Neural cell (in vitro differentiated cells): ENCODE results near the gene DENND5B. TPM values are rescaled to one million over a fixed set of nuclear protein-coding genes. Genes with fewer than 3 reads are reported as not detected.

Source experiments
- H2AFZ ChIP-seq: fragments of 200-600, 300-800 bp; sonication (generic), shearing (Covaris generic); 2 replicates; pipeline ENCODE4 v1.6.0; 2014; ENCODE audit warnings: low read depth, mild to moderate bottlenecking, antibody characterized with exemption, low read length, moderate library complexity
- H3F3A ChIP-seq: fragments of 200-600 bp; shearing (Covaris generic); 2 replicates; pipeline ENCODE4 v1.6.1; 2016; ENCODE audit warnings: mild to moderate bottlenecking, moderate library complexity, mixed read lengths, antibody characterized with exemption, low read length; ENCODE audit not compliant: insufficient read depth, poor library complexity, severe bottlenecking
- H3K27ac ChIP-seq: fragments of 200-600, 300-800 bp; sonication (generic), shearing (Covaris generic); 2 replicates; pipeline ENCODE4 v1.5.1; 2014; ENCODE audit warnings: mild to moderate bottlenecking, low read length, moderate library complexity
- H3K27me3 ChIP-seq: fragments of 300-800, 200-600 bp; sonication (generic), shearing (Covaris generic); 2 replicates; pipeline ENCODE4 v1.6.0; 2014; ENCODE audit warnings: mild to moderate bottlenecking, low read depth, low read length, moderate library complexity; ENCODE audit not compliant: insufficient read depth
- H3K36me3 ChIP-seq: fragments of 300-800, 200-600 bp; sonication (generic), shearing (Covaris generic); 2 replicates; pipeline ENCODE4 v1.5.1; 2014; ENCODE audit warnings: mild to moderate bottlenecking, antibody characterized with exemption, low read length, moderate library complexity; ENCODE audit not compliant: insufficient read depth
- H3K4me2 ChIP-seq: fragments of 300-800, 200-600 bp; sonication (generic), shearing (Covaris generic); 2 replicates; pipeline ENCODE4 v1.6.0; 2014; ENCODE audit warnings: mild to moderate bottlenecking, low read length
- H3K4me3 ChIP-seq: fragments of 300-800, 200-600 bp; sonication (generic), shearing (Covaris generic); 2 replicates; pipeline ENCODE4 v1.5.1; 2014; ENCODE audit warnings: mild to moderate bottlenecking, low read length, moderate library complexity
- H3K79me2 ChIP-seq: fragments of 200-600 bp; shearing (Covaris generic); replicated peaks from 2 replicates; pipeline ENCODE4 v1.6.0; 2014; ENCODE audit warnings: mild to moderate bottlenecking, low read length, moderate library complexity; ENCODE audit not compliant: insufficient read depth
- H3K9ac ChIP-seq: fragments of 300-800, 200-600 bp; sonication (generic), shearing (Covaris generic); 2 replicates; pipeline ENCODE4 v1.6.1; 2016; ENCODE audit warnings: mild to moderate bottlenecking, low read length, mixed read lengths
- H3K9me2 ChIP-seq: fragments of 200-600 bp; shearing (Covaris generic); 2 replicates; pipeline ENCODE4 v1.6.1; 2016; ENCODE audit warnings: mild to moderate bottlenecking, low read length, mixed read lengths; ENCODE audit not compliant: insufficient read depth
- H3K9me3 ChIP-seq: fragments of 200-600, 300-800 bp; sonication (generic), shearing (Covaris generic); 2 replicates; pipeline ENCODE4 v1.6.1; 2016; ENCODE audit warnings: mild to moderate bottlenecking, mixed run types, low read length, moderate library complexity, mixed read lengths
- H4K20me1 ChIP-seq: fragments of 200-600 bp; shearing (Covaris generic); 2 replicates; pipeline ENCODE4 v1.6.1; 2016; ENCODE audit warnings: mild to moderate bottlenecking, mixed run types; ENCODE audit not compliant: insufficient read depth
- CTCF ChIP-seq: fragments of 450-650 bp; IDR thresholded peaks from 2 replicates; pipeline ENCODE4 v1.5.1; 2014; ENCODE audit warnings: antibody characterized with exemption, mild to moderate bottlenecking, moderate library complexity; ENCODE audit not compliant: poor library complexity, severe bottlenecking
- EP300 ChIP-seq: fragments of 450-650 bp; conservative IDR thresholded peaks from 2 replicates; pipeline ENCODE4 v1.6.1; 2014; ENCODE audit warnings: antibody characterized with exemption, mild to moderate bottlenecking, moderate library complexity; ENCODE audit not compliant: poor library complexity, severe bottlenecking
- EZH2 ChIP-seq: fragments of 200-600, 300-800 bp; shearing (Covaris generic), sonication (generic); IDR thresholded peaks from 2 replicates; pipeline ENCODE4 v1.6.1; 2014; ENCODE audit warnings: antibody characterized with exemption, low read length, borderline replicate concordance, mild to moderate bottlenecking; ENCODE audit not compliant: insufficient read depth, poor library complexity, severe bottlenecking
- MXI1 ChIP-seq: fragments of 450-650 bp; conservative IDR thresholded peaks from 2 replicates; pipeline ENCODE4 v1.6.1; 2014; ENCODE audit warnings: antibody characterized with exemption, mild to moderate bottlenecking; ENCODE audit not compliant: poor library complexity, severe bottlenecking
- POLR2AphosphoS5 ChIP-seq: IDR thresholded peaks from 2 replicates; pipeline ENCODE4 v1.6.1; 2012
- RAD21 ChIP-seq: fragments of 450-650 bp; conservative IDR thresholded peaks from 2 replicates; pipeline ENCODE4 v1.6.1; 2014; ENCODE audit warnings: antibody characterized with exemption, mild to moderate bottlenecking, moderate library complexity
- REST ChIP-seq: IDR thresholded peaks from 2 replicates; pipeline ENCODE4 v1.6.1; 2012; ENCODE audit warnings: borderline replicate concordance
- SMC3 ChIP-seq: fragments of 450-650 bp; conservative IDR thresholded peaks from 2 replicates; pipeline ENCODE4 v1.6.1; 2014; ENCODE audit warnings: antibody characterized with exemption, mild to moderate bottlenecking, moderate library complexity; ENCODE audit not compliant: poor library complexity
- TAF1 ChIP-seq: IDR thresholded peaks from 2 replicates; pipeline ENCODE4 v1.6.1; 2012; ENCODE audit warnings: low read depth
- polyA plus RNA-seq: library from polyadenylated mRNA; depleted of rRNA; stranded (reverse); fragments of >200 nt; gene quantifications from 2 replicates; pipeline ENCODE4 v1.2.3, GENCODE V29; 2014

DENND5B gene
- polyA plus RNA-seq, 1 donor from 2014 or later = 23.8 TPM

- no peak for TF ChIP-seq RAD21
These were observed 6.1 kb upstream of the DENND5B start (continued) for GRCh38 chr12:31597066-31597465.

GRCh38 chr12:31594681-31595080 lies 3.7 kb upstream of the DENND5B start:
- H3K9me2 ChIP-seq = no peaks in the 10 kb centered on the region
- H3K36me3 ChIP-seq = no peaks in the 10 kb centered on the region
- H3K9me3 ChIP-seq = no peaks in the 10 kb centered on the region
- no peaks in the 10 kb centered on the region for H3K27me3 ChIP-seq
- no peak overlapping the region for H3K9ac ChIP-seq
- TF ChIP-seq SMC3 (no peak), EP300 (no peak), RAD21 (no peak), MXI1 (no peak), REST (no peak), CTCF (no peak), EZH2 (no peak), TAF1 (no peak), POLR2AphosphoS5 (no peak)
- H3K27ac ChIP-seq = no peak overlapping the region
- no peaks in the 10 kb centered on the region for H4K20me1 ChIP-seq
- H3F3A ChIP-seq = no peaks in the 10 kb centered on the region
- peaks cover 4% of the 10 kb centered on the region for H3K79me2 ChIP-seq
- H2AFZ ChIP-seq = no peak overlapping the region
- H3K4me3 ChIP-seq = no peak overlapping the region
- H3K4me2 ChIP-seq = no peak overlapping the region

- TF ChIP-seq REST = peak; percentile 20
- TF ChIP-seq SMC3 = no peak
- peak; percentile 18 for TF ChIP-seq MXI1
- no peak for TF ChIP-seq TAF1
- TF ChIP-seq CTCF = no peak
- no peak for TF ChIP-seq EZH2
- peak; percentile 9 for TF ChIP-seq EP300
- no peak for TF ChIP-seq POLR2AphosphoS5
- TF ChIP-seq RAD21 = no peak
- H3K9me3 ChIP-seq = no peaks in the 10 kb centered on the region
- H3K27me3 ChIP-seq = no peaks in the 10 kb centered on the region
- peak overlapping the region; percentile 78 for H3K4me3 ChIP-seq
- H4K20me1 ChIP-seq = no peaks in the 10 kb centered on the region
- peak overlapping the region; percentile 92 for H3K9ac ChIP-seq
- peak overlapping the region; percentile 91 for H2AFZ ChIP-seq
- peak overlapping the region; percentile 30 for H3K4me2 ChIP-seq
- H3K27ac ChIP-seq = peak overlapping the region; percentile 95
- H3F3A ChIP-seq = no peaks in the 10 kb centered on the region
- H3K9me2 ChIP-seq = no peaks in the 10 kb centered on the region
- peaks cover 36% of the 10 kb centered on the region for H3K79me2 ChIP-seq
- no peaks in the 10 kb centered on the region for H3K36me3 ChIP-seq
These were observed 505 bp upstream of the DENND5B start for GRCh38 chr12:31591380-31591901.
